HG03460 (cell line): ENCODE measurements around the gene SRSF5.
A peak's percentile ranks its signal among the peaks of the same experiment; 100 is the strongest.
"Not testable (repeated sequence)": the region's sequence is repeated elsewhere in the genome, so short reads cannot be mapped to it uniquely, and the experiment has no call there.

ENCODE experiments used
- ATAC-seq: cut with Tn5 transposase; IDR thresholded peaks from one replicate; pipeline ENCODE4 v1.9.1; 2021; ENCODE audit not compliant: unreplicated experiment

The SRSF5 gene

DNA sequence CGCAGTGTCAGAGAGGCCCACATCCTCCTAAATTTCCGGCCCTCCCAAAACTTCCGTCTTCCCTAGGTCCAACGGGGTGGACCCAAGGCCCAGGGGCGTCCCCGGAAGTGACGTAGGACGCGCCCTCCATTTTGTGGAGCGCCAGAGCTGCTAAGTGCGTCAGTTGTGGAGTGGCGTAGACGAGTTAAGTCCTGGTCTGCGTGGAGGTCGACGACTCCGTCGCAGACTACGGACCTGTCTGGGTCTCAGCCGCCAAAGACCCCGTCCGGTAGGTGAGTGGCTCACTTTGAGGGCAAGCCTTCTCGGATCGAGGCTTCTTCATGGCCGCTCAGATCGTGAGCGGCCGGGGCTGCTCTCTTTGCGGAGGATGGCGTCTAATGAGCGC, at the start of gene SRSF5:
TSS of gene SRSF5 (plus strand) at position 159 of the 385 bp plus-strand sequence. CDS start 1,015 bp downstream, outside the sequence.
- peak; percentile 81 for ATAC-seq

DNA sequence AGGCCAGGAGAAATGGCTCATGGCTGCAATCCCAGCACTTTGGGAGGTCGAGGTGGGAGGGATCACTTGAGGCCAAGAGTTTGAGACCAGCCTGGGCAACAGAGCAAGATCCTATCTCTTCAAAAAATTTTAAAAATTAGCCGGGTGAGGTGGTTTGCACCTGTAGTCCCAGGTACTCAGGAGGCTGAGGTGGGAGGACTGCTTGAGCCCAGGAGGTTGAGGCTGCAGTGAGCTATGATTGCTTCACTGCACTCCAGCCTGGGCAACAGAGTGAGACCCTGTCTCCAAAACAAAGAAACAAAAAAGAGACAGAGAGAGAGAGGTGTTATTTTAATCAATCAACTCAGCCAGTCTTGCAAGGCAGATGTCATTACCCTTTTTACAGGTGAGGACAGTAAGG, 48.3 kb upstream of the SRSF5 start:
- not testable (repeated sequence) for ATAC-seq

DNA sequence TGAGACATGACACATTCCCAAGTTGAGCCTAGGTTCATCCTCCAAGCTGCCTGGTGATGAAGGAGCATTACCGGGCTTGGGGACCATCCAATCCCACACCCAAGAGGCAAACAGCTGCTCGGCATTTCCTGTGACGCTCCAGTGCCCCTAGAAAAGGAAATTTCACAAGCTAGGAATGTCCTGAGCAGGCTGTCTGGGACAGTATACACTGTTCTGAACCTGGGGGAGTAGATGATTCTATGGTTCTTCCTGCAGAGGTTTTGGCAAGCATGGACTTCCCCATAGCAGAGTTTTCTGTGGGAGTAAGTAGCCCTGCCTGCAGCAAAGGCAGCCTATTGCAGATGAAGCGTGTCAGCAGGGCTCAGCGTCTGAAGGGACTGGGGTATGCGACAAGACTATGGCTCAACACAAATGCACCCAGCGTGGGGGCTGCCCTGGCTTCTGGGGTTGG, 47.4 kb upstream of the SRSF5 start:
- no peak for ATAC-seq

DNA sequence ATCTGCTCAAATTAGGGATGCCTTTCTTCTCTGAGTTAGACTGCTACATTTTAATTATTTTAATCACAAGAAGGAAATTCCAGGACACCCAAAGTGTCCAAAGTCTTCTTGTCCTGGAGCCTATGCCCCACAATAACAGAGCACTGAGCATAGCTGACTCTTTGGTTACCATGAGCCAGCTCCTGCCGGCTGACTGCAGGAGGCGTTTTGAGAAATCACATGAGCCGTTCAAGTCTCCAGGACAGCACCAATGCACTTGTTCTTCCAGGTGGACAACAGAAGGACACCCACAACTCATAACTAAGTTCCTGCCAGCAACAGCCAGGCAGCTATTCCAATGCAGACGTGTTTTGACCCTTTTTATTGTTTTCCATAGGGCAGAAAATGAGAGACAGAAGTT, 46.0 kb upstream of the SRSF5 start:
- no peak for ATAC-seq

DNA sequence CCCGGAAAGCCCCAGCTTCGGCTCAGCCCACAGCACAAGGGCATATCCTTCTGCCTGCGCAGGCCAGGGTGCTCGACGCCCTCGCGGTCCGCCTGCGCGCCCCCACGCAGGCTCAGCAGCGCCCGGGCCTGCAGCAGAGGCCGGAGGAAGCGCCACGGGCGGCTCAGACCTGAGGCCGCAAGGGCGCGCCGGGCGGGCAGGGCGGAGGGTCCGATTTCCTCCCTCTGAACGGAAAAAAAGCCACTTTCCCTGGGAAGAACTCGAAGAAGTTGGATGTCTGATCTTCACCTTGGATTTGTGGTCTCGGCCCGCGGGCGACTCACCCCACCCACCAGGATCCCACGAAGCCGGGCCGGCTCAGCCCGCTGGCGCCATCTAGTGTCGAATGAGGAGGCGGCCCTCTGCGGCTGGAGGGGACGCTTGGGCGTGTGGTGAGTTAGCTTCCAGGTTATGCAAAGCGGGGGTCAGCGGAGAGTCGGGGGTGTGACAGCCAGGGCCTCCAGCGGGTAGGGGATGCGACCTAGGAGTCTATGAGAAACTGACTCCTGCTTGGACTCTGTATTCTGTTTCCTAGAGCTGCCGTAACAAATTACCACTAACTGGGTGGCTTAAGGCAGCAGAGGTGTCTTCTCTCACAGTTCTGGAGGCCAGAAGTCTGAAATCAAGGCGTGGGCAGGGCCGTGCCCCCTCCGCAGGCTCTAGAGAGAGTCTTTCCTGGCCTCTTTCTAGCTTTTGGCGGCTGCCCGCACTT, 40.0 kb upstream of the SRSF5 start:
- no peak for ATAC-seq

DNA sequence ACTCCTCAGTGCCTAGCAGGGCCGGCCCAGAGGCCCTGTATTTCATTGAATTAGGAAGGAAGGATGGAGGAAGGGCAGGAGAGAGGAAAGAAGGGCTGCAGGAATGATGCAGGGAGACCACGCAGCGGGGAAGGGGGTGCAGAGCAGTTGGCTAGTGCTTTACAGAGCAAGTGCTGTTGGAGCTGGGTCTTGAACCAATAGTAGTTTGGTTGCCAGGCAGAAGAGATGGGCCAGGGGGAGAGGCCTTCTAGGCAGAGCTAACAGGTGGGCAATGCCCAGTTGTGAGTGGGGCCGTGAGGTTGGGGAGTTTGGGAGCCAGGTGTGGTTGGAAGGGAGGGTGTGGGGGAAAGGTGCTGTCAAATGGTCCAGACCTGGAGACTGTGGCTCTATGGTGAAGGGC, 39.1 kb upstream of the SRSF5 start:
- no peak for ATAC-seq

DNA sequence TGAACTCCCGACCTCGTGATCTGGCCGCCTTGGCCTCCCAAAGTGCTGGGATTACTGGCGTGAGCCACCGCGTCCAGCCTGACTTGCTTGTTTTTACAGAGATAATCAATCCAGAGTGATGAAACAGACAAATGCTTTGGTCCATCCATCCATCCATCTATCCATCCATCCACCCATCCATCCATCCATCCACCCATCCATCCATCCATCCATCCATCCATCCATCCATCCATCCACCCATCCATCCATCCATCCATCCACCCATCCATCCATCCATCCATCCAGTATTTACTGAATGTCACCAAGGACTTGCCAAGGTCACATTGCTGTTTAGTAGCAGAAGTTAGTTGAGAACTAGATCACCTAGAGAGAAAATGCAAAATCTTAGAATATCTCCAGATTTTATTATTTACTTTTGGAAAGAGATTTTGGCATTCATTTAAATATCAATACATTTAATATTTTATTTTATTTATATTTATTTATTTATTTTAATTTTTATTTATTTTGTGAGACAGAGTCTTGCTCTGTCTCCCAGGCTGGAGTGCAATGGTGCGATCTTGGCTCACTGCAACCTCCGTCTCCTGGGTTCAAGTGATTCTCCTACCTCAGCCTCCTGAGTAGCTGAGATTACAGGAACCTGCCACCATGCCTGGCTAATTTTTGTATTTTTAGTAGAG, 34.9 kb upstream of the SRSF5 start:
- ATAC-seq, result not testable (repeated sequence)

DNA sequence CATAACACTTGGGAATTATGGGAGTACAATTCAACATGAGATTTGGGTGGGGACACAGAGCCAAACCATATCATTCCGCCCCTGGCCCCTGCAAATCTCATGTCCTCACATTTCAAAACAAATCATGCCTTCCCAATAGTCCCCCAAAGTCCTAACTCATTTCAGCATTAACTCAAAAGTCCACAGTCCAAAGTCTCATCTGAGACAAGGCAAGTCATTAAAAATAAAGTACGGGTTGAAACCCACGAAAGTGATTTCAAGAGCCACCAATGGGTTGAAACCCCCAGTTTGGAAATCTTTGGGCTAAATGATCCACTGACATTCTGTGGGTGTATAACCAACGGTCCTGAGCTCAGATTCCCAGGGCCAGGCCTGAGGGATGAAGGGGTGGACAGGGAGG, 30.5 kb upstream of the SRSF5 start:
- ATAC-seq, result not testable (repeated sequence)

DNA sequence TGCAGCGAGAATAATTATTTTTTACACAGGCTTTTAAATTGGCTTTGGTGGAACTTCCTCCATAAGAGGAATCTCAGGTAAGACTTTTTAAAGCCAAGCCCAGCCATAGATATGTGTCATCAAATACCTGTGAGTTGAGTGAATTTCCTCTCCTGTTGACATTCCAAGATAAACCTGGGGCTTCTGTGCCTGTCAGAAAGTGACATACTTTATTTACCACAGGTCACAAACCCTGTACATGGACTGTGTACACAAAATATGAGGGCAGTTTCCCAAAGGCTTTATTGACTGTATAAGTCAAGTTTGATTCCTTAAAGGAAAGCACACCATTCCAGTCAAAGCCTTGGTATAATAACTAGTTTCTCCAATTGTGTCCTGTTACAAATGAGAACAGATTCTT, 25.9 kb upstream of the SRSF5 start:
- ATAC-seq, result no peak

DNA sequence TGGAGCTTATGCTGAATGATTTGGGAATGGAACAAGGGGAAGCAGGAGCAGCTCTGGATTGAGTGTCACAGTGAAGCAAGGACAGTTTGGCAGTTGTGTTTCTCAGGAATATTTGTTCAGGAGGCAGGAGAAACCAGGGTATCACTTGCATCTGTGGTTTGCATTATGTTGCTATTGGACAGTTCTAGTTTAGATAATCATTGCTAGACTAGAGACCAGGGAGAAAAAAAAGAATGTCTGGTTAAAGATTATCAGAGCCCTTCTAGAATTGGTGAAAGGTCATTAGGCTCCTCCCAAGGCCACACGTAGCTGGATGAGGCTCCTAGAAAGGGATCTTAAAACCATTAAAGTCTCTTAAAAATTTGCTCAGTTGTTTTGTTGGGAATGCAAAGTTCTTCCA, 17.0 kb upstream of the SRSF5 start:
- ATAC-seq, result no peak

DNA sequence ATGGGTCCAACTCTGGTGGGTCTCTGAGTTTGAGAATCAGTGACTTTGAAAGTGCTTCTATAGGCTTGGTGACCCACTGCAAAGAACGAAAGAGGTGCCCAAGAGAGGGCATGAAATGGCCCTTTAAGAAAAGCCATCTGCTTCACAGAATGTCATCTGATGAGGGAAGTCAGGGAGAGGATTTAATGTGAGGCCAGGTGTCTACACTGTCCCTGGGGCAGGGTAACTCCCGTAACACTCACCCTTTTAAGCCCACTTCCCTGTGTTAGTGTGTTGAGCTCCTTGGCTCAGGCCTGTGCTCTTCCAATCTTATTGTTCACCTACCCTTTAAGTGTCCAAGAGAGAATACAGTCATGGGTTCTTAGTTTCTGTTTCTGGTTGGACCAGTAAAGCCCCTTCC, 16.4 kb upstream of the SRSF5 start:
- no peak for ATAC-seq

DNA sequence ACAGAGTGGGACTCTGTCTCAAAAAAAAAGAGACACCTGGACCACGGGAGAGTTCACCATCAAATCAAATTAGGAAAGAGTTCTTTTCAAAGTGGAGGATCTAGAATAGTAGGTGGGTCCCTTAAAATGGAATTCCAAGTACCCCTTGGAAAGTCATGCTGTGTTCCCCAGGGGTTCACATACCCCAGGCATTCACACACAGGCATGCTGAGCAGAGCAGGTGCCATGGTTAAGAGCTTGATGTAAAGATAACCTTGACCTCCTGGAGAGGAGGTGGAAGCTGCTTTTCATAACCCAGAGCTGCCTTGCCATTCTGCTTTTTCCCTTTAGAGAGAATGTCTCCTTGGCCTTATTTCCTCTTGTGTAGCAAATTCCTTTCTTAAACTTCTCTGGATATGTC, 14.2 kb upstream of the SRSF5 start:
- no peak for ATAC-seq

DNA sequence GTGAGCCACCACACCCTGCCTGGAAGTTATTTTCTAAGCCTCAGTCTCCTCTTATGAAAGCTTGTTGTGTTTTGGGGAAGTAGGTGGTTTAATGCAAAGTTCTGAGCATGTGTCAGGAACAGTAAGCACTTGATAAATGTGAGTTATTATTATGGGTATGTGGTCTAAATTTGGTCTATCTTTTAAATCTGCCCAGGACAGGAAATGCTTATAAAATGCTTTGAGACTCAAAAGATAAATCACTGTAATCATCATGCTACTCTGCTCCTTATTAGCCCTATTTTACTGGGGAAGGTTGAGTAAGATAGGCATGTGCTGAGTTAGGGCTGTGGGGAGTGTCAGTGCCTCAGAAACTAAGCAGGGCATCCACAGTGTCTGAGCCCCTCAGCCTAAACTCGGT, 13.1 kb upstream of the SRSF5 start:
- no peak for ATAC-seq

DNA sequence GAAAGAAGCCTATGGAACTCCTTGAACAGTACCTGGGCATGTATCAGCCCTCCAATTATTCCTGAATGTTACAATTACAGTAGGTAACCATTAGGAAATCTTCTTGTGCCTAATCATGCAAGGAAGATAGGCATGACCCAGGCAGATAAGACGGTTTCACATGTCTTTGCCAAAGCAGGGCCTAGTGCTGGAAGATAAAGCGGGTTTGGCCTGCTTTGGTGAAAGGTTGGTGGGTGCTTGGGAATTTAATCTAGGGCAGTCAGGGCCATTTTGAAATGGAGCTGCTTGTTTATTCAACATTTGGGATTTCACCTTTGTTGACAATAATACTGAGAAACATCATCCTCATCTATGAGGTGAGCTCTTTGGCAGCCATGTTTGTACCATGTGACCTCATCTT, 12.5 kb upstream of the SRSF5 start:
- ATAC-seq, result no peak

DNA sequence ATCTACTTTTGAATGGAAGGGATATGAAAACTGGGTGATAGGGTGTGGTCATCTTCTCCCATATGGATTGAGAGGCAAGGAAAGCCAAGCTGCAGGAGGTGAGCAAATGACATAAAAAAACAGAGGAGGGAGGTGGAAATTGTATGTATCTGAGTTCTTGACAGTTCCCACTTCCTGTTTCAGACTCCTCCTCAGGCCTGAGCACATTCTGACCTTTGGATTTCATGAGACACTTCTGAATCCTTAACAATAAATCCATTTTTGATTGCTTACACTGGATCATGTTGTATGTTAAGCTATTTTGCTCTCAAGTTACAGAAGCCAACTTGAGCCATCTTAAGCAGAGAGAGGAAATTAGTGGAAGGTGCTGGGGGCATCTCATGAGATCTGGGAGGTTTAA, 11.6 kb upstream of the SRSF5 start:
- ATAC-seq, result no peak

DNA sequence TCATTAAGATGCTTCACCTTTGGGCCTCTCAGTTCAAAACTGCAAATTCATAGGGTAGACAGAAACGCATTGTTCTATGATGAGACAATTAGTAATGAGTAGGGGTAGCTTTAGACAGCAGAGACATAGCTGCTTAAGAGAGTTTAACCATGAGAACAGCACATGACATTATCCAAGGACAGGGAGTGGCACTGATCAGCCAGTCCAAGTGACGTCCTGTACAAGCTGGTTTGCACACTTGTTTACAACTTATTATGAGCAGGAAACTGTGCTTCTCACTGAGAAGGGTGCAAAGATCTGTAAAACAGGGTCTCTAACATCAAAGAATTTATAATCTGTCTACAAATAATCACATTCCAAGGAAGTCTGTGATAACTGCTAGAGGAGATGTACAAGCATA, 11.2 kb upstream of the SRSF5 start:
- ATAC-seq, result no peak

DNA sequence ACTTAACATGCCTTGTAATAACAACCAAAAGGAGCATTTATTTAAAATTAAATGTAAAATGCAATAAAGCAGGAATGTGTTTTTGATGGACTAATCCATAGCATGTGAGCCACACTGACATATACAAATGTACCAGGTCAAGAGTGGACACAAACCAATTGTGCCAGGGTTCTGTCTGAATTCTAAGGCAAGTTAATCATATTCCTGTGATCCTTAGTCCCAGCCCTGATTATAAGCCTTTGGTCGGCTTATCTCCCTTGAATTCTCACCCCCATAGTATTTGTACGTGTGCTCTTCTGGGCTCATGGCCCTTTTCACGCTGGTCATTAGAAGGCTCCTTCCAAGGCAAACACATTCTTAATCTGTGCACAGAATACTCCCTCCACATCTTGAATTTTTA, 10.6 kb upstream of the SRSF5 start:
- ATAC-seq, result no peak

DNA sequence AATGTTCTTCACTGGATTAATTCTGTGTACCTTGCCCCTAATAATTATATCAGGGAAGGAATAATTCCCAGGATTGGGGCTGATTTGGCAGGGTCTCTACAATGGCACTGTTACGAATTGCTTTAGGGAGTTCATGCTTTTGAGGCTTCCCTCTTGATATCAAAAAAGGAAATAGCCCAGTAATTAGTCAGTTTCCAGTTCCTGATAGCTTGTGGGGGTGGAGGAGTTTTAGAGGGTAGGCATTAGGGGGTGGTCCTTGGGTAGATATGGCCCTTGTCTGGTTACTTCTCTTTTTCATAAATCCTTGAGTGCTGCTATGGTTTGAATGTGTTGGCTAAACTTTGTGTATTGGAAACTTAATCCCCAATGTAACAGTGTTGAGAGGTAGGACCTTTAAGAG, 6.1 kb upstream of the SRSF5 start:
- ATAC-seq, result no peak

DNA sequence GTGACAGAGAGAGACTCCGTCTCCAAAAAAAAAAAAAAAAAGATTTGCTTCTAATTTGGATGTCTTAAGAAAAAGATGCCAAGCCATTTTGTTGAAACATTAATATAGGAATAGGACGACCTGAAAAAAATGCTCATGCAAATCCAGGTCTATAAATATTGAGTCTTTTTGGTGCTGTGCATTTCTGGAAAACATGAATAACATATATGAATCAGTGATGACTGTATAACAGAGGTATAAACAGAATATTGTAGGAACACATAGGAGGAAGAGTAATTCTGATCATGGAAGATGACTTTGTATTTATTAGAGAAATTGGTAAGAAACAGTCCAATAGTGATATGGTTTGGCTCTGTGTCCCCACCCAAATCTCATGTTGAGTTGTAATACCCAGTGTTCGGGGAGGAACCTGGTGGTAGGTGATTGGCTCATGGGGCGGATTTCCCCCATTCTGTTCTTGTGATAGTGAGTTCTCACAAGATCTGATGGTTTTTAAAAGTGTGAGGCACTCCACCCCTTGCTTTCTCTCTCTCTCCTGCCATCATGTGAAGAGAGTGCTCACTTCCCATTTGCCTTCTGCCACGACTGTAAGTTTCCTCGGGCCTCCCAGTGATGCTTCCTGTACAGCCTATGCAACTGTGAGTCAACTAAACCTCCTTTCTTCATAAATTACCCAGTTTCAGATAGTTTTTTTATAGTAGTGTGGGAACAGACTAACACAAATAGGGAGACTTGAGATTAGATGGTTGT, 3.0 kb upstream of the SRSF5 start:
- no peak for ATAC-seq

DNA sequence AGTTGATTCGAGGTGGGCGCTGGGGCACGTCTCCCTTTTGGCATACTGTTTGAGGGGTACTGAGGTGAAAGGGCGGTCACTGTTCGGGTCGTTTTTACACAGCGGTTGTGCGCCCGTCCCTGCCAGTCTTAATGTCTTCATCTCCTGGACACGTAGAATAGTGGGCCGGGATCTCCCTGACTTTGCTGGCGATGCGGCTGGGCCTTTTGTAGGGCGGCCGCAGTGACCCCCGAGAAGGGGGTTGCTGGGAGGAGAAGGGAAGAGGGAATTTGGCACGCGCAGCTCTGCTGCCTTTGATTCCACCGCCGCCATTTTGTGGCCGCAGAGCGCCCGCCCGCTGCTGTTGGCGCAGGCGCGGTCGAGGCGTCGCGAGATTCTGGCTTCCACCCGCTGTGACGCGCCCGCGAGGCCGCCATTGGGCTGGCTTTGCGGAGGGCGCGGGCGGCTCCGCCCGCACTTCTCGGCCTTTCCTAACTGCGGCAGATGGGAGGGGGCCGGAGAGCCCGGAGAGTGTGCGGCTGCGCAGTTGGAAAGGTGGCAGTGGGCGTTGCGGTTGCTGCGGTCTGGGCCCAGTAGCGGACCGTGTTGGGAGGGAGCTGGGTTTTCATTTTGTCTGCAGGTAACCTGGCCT, 542 bp downstream of the SRSF5 start:
- ATAC-seq, result peak; percentile 65

DNA sequence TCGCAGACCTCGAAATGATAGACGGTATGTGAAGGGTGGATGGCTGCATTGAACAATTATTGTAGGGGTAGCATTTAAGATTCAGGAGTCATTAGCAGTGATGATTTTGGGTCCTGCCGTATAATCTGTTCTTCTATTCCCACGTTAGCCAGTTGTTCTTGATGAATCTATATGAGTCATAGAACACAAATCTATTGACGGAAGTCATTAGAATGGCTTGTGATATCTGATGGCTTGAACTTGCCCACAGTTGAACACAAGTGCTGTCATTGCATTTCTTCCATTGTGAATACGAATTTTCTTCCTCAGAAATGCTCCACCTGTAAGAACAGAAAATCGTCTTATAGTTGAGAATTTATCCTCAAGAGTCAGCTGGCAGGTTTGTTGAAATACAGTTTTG, 1.9 kb downstream of the SRSF5 start:
- ATAC-seq, result no peak

DNA sequence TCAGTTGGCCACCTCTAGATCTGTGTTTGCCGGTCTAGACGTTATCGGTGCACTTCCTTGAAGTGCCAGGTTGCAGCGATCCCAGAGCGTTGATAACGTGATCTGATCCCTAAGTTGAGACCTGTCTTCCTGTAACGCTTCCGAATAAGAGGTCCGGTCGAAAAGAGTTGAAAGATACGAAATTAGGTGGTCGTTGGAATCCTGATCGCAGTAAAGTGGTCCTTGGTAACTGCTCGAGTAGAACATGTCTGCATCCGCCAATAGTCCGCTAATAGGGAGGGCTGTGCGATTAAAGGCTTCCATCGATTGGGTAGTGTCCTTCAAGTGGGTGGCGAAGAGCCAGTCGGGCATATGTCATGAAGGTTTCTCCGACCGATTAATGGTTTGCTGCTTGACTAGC, 2.7 kb downstream of the SRSF5 start:
- no peak for ATAC-seq
